Panc1 (cell line): ENCODE results near the gene ARHGAP18. TPM values are rescaled to one million over a fixed set of nuclear protein-coding genes. Genes with fewer than 3 reads are reported as not detected.

ENCODE experiments used
- ATAC-seq: fragments of 200-7000 bp; cut with Tn5 transposase; 2 replicates; pipeline ENCODE4 v1.9.1; 2020; ENCODE audit warnings: mild to moderate bottlenecking, moderate library complexity
- BruUV-seq: library from RNA; stranded (reverse); fragments of 400-500 nt; replicated peaks from 2 replicates; lab custom pipeline; 2021; lab: Mats Ljungman, UMichigan
- CTCF ChIA-PET: fragments of 300-600 bp; sonication (Branson Sonifier 250); formaldehyde crosslinking; loops from one replicate; lab custom pipeline; 2022; ENCODE audit warnings: antibody characterized with exemption; lab: Charles Lee
- POLR2A ChIA-PET: fragments of 300-600 bp; sonication (Branson Sonifier 250); formaldehyde crosslinking; loops from one replicate; lab custom pipeline; 2022; ENCODE audit warnings: antibody characterized with exemption; lab: Charles Lee
- DNase-seq: peaks from one replicate; pipeline ENCODE4 v3.0.0-alpha.2; 2010; ENCODE audit warnings: low read depth, low spot score
- H3K27ac ChIP-seq: 2 replicates; pipeline ENCODE4 v1.5.1; 2011; ENCODE audit warnings: mild to moderate bottlenecking, low read length, inconsistent platforms
- H3K27me3 ChIP-seq: fragments of 200-500 bp; sonication (Bioruptor generic); 2 replicates; pipeline ENCODE4 v1.6.0; 2014; ENCODE audit warnings: low read length, inconsistent platforms; ENCODE audit not compliant: control insufficient read depth, insufficient read depth
- H3K36me3 ChIP-seq: fragments of 200-500 bp; sonication (Bioruptor generic); 2 replicates; pipeline ENCODE4 v1.5.1; 2014; ENCODE audit warnings: inconsistent platforms, mild to moderate bottlenecking, low read length, moderate library complexity; ENCODE audit not compliant: control insufficient read depth, insufficient read depth
- H3K4me1 ChIP-seq: 2 replicates; pipeline ENCODE4 v1.5.1; 2011; ENCODE audit warnings: inconsistent platforms, mild to moderate bottlenecking, low read length, moderate library complexity; ENCODE audit not compliant: control insufficient read depth, insufficient read depth
- H3K4me3 ChIP-seq, 2 experiments: 2 replicates each; pipeline ENCODE4 v1.5.1; 2011 to 2012; ENCODE audit warnings: low read depth in 2 of 2, low read length in 2 of 2, mild to moderate bottlenecking in 2 of 2, inconsistent platforms in 1 of 2, moderate library complexity in 1 of 2
- H3K9me3 ChIP-seq: fragments of 200-500 bp; sonication (Bioruptor generic); 2 replicates; pipeline ENCODE4 v1.5.1; 2014; ENCODE audit warnings: low read depth, mild to moderate bottlenecking, inconsistent platforms, low read length, moderate library complexity; ENCODE audit not compliant: control insufficient read depth, insufficient read depth
- POLR2AphosphoS5 ChIP-seq: IDR thresholded peaks from 2 replicates; pipeline ENCODE4 v1.6.1; 2012; ENCODE audit warnings: mild to moderate bottlenecking, low read depth, low read length, moderate library complexity
- SIN3A ChIP-seq: IDR thresholded peaks from 2 replicates; pipeline ENCODE4 v1.6.1; 2012; ENCODE audit warnings: low read depth, mild to moderate bottlenecking, low read length, moderate library complexity, borderline replicate concordance; ENCODE audit not compliant: insufficient read depth
- TCF7L2 ChIP-seq: IDR thresholded peaks from 2 replicates; pipeline ENCODE4 v1.6.1; 2011; ENCODE audit warnings: mild to moderate bottlenecking, low read depth, low read length, inconsistent platforms
- in situ Hi-C: cut with HindIII; loops from 2 replicates; pipeline ENCODE4 v1.10.0; 2016; ENCODE audit warnings: low sequenced_read_pairs, low pct_unique_long_range_greater_than_20kb
- intact Hi-C: fragments of 100-400 bp; cut with micrococcal nuclease; formaldehyde crosslinking; loops from one replicate; pipeline ENCODE4 v1.10.0; 2022; ENCODE audit not compliant: unreplicated experiment
- total RNA-seq: library from RNA; stranded (reverse); gene quantifications from one replicate; pipeline ENCODE4 v1.2.1, GENCODE V29; 2021; ENCODE audit not compliant: unreplicated experiment
- TF ChIP-seq, protein P1 (sequence below): fragments of 450-650 bp; IDR thresholded peaks from 2 replicates; pipeline ENCODE4 v1.5.1; 2017; ENCODE audit warnings: mild to moderate bottlenecking
- TF ChIP-seq, protein P2 (sequence below), 2 experiments: IDR thresholded peaks; 2 replicates each; pipeline ENCODE4 v1.6.1; 2011 to 2012; ENCODE audit warnings: low read depth in 2 of 2, control low read depth in 1 of 2, low read length in 1 of 2, mild to moderate bottlenecking in 1 of 2, moderate library complexity in 1 of 2; ENCODE audit not compliant: insufficient read depth in 1 of 2

The ARHGAP18 gene
- total RNA-seq, 1 experiment from 2014 or later, result 11.6 TPM

DNA sequence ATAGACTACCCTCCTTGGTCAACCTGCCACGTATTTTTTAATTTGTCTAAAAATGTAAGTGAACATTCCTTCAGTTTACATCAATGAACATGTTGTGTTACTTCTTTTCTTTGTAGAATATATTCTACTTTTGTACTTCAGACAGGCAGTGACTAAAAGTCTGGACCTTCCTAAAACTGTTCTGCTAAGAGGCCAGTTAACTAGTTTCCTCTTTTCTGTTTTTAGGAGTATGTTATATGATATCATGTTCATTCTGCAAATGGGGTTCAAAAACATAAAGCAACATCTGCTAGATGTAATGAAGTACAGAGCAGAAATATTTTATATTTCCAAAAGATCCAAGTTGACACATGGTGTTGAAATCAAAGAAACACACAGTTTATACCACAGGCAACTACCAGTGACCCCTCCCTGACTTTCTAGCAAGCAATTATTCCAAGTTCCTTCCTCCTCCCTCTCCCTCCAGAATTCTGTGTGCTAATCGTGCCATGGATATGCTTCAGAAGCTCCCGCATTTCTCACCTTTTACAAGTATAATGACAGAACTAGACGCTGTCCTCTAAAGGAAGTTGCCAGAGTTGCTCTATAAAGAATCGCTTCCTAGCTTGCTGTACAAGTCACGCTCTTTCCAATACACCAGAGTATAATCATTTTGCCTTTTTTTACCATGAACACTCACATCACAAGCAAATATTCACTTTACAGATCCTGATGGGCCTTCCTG lies 64.7 kb downstream of the ARHGAP18 start:
- intact Hi-C loops, result loop anchor here (2.0 kb wide), 1 partner anchor 36 kb away; no protein-coding TSS in a partner anchor
- BruUV-seq, result no TSS peak
- CTCF ChIA-PET, result no interaction called here

DNA sequence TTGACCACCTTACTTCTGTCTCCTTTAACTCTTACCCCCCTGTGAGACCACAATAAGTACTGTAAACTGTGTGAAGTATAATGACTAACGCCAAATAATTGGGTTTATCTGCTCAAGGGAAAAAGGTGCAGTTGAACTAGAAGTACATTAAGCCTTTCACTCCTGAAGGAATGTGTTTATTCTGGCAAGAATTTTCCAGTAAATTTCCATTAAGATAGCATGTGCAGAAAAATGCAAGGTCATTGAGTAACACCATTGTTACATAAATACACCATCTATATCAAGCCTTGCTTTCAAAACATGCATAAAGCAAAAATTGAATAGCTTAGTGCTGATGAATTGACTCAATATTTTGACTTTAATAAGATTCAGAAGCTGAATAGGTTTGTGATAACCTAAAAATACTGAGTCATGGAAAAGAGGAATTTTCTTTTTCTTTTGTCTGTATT lies 65.4 kb downstream of the ARHGAP18 start:
- Histone ChIP-seq H3K4me3 (no peak overlapping the region), H3K9me3 (no peaks in the 10 kb centered on the region), H3K27me3 (no peaks in the 10 kb centered on the region), H3K4me1 (peaks cover 30% of the 10 kb centered on the region), H3K27ac (peak overlapping the region; percentile 82), H3K36me3 (no peaks in the 10 kb centered on the region)
- in situ Hi-C loops, result no loop called here
- DNase-seq (no peak), ATAC-seq (peak; percentile 70)
- CTCF ChIA-PET, result interaction anchor here (0.7 kb wide), 1 partner anchor 371 kb away, joined by 5 read pairs; no protein-coding TSS in a partner anchor
- POLR2A ChIA-PET, result interaction anchor here (0.6 to 0.7 kb wide), 2 partner anchors 43 to 343 kb away, joined by 3 to 4 read pairs; no protein-coding TSS in a partner anchor
- no TSS peak for BruUV-seq
- TF ChIP-seq TCF7L2 (no peak), POLR2AphosphoS5 (no peak), SIN3A (no peak)
- TF ChIP-seq, protein P1, sequence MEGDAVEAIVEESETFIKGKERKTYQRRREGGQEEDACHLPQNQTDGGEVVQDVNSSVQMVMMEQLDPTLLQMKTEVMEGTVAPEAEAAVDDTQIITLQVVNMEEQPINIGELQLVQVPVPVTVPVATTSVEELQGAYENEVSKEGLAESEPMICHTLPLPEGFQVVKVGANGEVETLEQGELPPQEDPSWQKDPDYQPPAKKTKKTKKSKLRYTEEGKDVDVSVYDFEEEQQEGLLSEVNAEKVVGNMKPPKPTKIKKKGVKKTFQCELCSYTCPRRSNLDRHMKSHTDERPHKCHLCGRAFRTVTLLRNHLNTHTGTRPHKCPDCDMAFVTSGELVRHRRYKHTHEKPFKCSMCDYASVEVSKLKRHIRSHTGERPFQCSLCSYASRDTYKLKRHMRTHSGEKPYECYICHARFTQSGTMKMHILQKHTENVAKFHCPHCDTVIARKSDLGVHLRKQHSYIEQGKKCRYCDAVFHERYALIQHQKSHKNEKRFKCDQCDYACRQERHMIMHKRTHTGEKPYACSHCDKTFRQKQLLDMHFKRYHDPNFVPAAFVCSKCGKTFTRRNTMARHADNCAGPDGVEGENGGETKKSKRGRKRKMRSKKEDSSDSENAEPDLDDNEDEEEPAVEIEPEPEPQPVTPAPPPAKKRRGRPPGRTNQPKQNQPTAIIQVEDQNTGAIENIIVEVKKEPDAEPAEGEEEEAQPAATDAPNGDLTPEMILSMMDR, result no peak
- TF ChIP-seq, protein P2, sequence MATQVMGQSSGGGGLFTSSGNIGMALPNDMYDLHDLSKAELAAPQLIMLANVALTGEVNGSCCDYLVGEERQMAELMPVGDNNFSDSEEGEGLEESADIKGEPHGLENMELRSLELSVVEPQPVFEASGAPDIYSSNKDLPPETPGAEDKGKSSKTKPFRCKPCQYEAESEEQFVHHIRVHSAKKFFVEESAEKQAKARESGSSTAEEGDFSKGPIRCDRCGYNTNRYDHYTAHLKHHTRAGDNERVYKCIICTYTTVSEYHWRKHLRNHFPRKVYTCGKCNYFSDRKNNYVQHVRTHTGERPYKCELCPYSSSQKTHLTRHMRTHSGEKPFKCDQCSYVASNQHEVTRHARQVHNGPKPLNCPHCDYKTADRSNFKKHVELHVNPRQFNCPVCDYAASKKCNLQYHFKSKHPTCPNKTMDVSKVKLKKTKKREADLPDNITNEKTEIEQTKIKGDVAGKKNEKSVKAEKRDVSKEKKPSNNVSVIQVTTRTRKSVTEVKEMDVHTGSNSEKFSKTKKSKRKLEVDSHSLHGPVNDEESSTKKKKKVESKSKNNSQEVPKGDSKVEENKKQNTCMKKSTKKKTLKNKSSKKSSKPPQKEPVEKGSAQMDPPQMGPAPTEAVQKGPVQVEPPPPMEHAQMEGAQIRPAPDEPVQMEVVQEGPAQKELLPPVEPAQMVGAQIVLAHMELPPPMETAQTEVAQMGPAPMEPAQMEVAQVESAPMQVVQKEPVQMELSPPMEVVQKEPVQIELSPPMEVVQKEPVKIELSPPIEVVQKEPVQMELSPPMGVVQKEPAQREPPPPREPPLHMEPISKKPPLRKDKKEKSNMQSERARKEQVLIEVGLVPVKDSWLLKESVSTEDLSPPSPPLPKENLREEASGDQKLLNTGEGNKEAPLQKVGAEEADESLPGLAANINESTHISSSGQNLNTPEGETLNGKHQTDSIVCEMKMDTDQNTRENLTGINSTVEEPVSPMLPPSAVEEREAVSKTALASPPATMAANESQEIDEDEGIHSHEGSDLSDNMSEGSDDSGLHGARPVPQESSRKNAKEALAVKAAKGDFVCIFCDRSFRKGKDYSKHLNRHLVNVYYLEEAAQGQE (IDR thresholded peaks at IDR 0.05; ENCODE audit: insufficient read depth in 1 of 2, low read depth in 2 of 2, low read length in 1 of 2), result no peak
- intact Hi-C loops, result loop anchor here (2.0 kb wide), 1 partner anchor 36 kb away; no protein-coding TSS in a partner anchor

More for the DNA sequence above, 64.7 kb downstream of the ARHGAP18 start:
- in situ Hi-C loops, result no loop called here
- DNase-seq, result no peak
- POLR2A ChIA-PET, result interaction anchor here (0.5 to 0.7 kb wide), 2 partner anchors 55 to 342 kb away, joined by 3 to 8 read pairs; no protein-coding TSS in a partner anchor
- TF ChIP-seq POLR2AphosphoS5, result no peak
- TF ChIP-seq, protein P2 (IDR thresholded peaks at IDR 0.05; ENCODE audit: insufficient read depth in 1 of 2, low read depth in 2 of 2, low read length in 1 of 2), result no peak
- TF ChIP-seq SIN3A, result no peak
- TF ChIP-seq, protein P1, result no peak
- TF ChIP-seq TCF7L2, result no peak
- peaks cover 32% of the 10 kb centered on the region for H3K4me1 ChIP-seq
- no peaks in the 10 kb centered on the region for H3K36me3 ChIP-seq
- ATAC-seq, result peak; percentile 63
- H3K4me3 ChIP-seq, result peak overlapping the region in 1 of 2 experiments; percentile 38; a peak in 2 of 4 replicates
- no peaks in the 10 kb centered on the region for H3K27me3 ChIP-seq
- no peaks in the 10 kb centered on the region for H3K9me3 ChIP-seq
- peak overlapping the region; percentile 82 for H3K27ac ChIP-seq
